Activated CD4-positive, alpha-beta T cell treated with anti-CD3 and anti-CD28 coated beads, Interleukin-2, Interleukin-6, amounts not matched to agents 100 ng/mL and 50 ng/mL, durations not matched to agents 16 hours and 8 hours (primary cell): Measurements from ENCODE around the gene CSTPP1.
"Not testable (repeated sequence)": the region's sequence is repeated elsewhere in the genome, so short reads cannot be mapped to it uniquely, and the experiment has no call there.

Source experiments
- DNase-seq: peaks from one replicate; pipeline ENCODE4 v3.0.0-alpha.2; 2020

CSTPP1 gene

DNA sequence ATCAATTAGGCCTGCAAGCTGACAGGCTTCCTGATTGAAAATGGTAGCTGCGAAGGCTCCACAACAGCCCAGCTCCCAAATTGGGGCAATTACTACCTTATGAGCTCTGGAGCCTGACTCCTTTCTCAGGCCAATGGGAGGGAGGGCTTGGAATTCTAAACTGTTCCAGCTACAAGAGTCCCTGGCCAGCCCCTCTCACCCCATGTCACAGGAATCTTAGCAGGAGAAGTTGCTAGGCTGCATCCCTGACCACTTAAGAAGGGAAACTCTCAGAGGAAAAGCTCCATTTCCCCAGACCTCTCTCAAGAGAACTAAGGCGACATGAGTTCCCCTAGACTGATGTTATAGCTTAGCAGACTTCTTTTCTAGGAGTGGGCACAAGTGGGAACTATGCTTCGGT is 23.1 kb upstream of the CSTPP1 start:
- DNase-seq: no peak

GRCh38 chr11:46914363-46914762 is 22.2 kb upstream of the CSTPP1 start:
- no peak for DNase-seq

DNA sequence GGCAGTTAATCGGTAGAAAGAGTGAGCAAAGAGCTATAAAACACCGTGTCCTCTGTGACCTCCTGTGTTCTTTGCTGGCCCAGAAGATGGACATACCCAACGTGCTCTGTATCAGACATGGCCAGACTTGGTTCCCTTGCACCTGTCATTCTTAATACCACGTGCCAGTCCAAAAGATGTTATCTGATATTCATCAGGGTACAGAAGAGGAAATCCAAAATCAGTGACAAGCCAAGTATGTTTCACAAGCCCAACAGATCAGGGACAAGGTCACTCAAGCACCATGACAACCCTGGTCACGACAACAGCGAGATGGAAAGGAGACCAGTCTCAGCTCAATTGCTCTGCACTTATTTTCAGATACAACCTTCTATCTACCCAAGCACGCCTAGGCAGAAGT is 21.7 kb upstream of the CSTPP1 start:
- DNase-seq: no peak

DNA sequence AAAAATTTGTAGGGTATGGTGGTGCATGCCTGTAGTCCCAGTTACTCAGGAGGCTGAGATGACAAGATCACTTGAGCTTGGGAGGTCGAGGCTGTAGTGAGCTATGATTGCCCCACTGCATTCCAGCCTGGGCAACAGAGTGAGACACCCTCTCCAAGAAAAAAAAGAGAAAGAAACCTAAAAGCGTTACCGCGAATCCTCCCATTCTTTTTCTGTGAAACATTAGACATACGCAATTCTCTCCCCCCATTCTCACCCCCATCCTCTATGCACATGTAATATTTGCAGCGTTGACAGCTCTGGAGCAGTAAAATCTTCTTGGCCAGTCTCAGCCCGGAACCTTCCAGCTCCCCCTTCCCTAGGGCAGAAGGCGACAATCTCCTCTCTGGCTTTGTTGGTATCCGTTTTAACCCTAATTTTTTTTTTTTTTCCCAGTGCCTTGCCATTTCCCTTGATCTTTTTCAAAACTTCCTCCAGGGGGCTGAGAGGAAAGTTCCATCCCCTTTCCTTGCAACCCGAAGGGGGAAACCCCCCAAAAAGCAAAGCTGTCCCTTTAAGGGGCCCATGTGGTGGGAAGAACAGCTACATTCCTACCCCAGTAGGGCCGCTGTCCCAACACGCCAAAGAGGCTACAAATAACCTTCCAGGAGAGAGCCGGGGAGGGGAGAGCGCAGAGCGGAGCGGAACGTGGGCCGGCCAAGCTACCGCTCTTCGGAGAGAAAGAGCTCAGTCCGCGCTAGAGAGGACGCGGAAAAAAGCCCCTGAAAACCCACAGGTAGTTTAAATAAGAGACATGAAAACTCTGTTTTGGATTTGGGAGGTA is 20.1 kb upstream of the CSTPP1 start:
- DNase-seq: no peak

DNA sequence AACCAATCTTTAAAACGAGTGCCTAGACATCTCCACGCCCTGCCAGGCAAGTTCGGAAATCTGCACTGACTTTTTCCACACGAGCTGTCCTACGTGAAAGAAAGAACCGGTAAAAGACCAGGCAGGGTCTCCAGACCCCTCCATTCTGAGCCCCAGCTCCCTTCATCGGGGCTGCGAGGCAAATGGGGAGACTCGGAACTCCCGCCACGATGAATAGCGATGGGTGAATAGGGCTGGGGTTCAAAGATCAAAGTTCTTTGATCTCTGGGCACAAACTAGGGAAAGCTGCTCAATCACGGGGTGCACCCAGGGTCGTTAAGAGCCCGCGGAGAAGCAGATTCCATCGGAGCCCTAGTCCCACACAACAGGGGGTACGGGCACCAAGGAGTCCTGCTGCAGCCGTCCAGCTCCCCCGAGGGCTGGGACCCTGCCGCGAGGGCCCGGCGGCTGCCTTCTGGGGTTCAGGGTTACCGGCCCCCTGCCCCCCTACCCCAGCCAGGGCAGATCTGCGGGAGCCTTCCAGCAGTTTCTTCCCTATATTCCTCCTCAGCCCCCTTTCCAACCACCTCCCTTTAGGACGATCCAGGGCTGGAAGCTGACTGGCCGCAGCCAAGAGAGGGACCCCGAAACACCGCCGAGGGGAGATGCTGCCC is 19.3 kb upstream of the CSTPP1 start:
- no peak for DNase-seq

DNA sequence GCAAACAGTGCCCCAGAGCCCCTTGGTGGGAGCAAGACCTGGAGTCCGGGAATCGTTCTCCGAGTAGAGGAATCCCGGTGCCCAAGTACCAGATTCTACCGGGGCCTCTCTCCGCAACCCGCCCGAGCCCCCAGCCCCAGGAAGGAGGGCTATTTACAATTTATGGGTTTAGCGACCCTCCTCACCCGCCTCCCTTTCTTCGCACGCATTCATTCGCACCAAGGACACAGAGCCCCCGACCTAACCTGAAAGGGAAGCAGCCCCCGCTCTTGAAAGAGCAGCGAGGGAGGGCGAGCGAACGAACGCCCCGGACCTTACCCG is 18.8 kb upstream of the CSTPP1 start:
- no peak for DNase-seq

GRCh38 chr11:46918083-46918787 is 18.3 kb upstream of the CSTPP1 start, which contains the start of gene LRP4:
Gene LRP4, minus strand, starts transcription at chr11:46918550. Its CDS starts 171 bp downstream, at chr11:46918379.
- peak; percentile 38 for DNase-seq

- DNase-seq: no peak
Measured at GRCh38 chr11:46918788-46919513, 17.6 kb upstream of the CSTPP1 start.

GRCh38 chr11:46920755-46921154 is 15.8 kb upstream of the CSTPP1 start:
- DNase-seq: no peak

- DNase-seq: not testable (repeated sequence)
Measured at GRCh38 chr11:46927928-46928327, 8.6 kb upstream of the CSTPP1 start.

DNA sequence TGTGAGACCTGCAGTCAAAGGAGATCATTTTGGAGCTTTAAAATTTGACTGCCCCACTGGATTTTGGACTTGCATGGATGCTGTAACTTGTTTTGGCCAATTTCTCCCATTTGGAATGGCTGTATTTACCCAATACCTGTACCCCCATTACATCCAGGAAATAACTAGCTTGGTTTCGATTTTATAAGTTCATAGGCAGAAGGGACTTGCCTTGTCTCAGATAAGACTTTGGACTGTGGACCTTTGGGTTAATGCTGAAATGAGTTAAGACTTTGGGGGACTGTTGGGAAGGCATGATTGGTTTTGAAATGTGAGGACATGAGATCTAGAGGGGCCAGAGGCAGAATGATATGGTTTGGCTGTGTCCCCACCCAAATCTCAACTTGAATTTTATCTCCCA is 7.9 kb upstream of the CSTPP1 start:
- DNase-seq: not testable (repeated sequence)

GRCh38 chr11:46930089-46930488 is 6.5 kb upstream of the CSTPP1 start:
- DNase-seq: no peak

DNA sequence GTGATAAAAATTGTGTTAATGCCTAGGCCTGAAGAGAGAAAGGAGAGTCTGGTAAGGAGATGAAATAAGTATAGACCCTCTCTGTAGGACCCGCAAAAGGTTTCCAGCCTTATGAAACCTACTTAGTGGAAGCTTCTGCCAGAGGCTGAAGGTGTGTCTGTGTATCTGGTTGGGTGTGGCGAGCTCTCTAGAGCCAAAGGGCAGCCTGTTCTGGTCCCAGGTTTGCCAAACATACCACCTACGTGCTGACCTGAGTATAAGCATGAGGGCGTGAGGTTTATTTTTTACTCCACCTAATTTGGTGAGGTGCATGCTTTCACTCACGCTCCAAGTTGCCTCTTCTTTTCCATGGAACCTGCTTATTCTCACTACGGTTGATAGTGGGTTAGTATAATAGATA is 5.6 kb downstream of the CSTPP1 start:
- no peak for DNase-seq

GRCh38 chr11:46944356-46945075 is 8.0 kb downstream of the CSTPP1 start:
- no peak for DNase-seq

DNA sequence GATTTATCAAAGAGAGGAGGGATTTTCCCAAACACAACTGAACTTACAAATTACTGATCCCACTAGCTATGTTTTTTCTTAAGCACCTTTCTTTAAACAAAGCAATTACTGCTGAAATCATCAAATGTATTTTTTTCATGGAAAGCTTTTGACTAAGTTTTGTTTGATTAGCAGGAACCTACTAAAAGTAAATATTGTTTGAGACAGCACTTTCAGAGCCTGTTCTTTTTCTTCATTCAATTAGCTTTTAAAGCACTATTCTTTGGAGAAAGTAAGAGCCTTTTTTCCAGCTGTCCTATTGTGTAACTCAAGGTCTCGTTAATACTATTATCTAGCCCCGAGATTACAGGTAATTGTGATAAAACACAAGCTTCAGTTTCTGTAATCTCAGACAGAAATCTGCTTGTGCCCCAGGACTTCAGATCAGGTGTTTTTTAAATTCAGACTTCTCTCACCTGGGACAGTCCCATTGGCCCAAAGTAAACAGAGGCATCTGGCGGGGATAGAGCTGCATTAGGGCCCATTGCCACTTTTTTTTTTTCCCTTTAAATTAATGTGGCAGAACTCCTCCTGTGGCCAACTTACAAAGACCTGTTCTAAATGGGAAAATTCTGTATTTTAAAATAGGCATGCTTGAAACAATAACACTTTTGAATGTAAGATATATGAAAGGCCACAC is 11.0 kb downstream of the CSTPP1 start:
- no peak for DNase-seq

DNA sequence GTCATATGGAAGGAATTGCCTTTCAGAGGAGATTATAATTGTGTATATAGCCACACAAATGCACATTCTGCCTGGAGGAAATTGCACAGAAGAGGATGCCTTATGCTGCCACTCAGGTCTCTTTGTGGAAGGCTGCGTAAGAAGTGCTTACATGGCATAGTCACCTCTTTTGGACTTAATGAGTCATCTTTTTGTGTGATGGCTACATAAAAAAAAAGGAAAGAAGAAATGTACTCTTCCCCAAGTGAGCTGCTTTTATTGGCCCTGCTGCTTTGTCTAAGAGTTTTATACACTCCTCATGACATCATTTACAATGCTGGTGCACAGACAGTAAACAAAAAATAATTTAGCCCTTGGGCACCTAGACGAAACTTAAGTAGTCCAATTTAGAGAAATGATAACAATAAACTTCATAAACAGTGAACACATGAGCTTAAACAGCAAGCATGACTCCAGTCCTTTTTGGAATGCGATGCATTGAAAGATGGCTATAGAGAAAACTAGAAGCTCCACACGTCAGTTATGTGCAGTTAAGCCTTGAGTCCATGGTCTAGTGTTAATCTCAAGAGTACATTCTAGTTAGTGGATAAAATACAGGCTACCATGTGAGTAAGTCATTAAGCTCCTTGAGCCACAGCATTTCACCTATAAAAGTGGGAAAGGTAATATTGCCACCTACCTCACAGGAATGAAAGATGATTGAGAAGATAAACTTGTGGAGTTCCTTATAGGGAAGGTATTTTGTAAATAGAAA is 12.0 kb downstream of the CSTPP1 start:
- DNase-seq: no peak

GRCh38 chr11:46949297-46949696 is 12.7 kb downstream of the CSTPP1 start:
- DNase-seq: no peak

- DNase-seq: no peak
Measured at GRCh38 chr11:46951864-46952263, 15.3 kb downstream of the CSTPP1 start.

DNA sequence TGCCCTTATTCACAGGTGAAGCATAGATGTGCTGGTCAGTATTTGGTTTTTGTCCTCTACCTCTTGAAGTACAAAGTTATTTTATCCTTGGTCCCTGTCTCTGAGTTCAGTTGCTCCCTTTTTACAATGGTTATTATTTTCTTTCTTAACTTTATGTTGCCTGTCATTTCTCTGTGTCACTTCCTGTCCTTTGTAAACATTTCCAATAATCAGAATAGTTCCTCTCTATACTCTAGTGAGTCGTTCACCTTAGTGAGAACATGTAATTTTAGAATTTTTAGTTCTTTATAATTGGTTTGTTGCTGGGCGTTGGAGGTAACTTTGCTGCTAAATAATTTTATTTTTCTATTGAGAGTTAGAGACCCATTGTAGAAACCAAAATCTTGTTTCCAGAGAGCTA is 16.0 kb downstream of the CSTPP1 start:
- DNase-seq: no peak

DNA sequence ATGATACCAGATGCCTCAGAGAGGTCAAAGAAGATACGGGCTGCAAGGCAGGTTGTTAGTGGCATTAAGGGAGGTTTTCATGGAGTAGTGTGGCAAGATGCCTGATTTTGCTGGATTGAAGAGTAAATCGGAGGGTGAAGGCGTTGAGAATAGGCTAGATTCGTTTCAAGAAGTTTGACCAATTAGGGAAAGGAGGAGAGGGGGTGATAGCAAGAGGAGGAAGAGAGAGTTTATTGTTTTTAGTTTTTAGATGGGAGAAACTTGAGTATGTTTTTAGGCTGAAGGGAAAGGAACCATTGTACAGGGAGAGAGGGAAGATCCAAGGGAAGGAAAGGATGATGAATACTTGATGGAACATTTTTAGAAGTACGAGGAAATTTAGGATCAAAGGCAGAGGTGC is 16.5 kb downstream of the CSTPP1 start:
- no peak for DNase-seq

- no peak for DNase-seq
Measured at GRCh38 chr11:46958777-46959176, 22.2 kb downstream of the CSTPP1 start.
